H1 (cell line): ENCODE results near the gene SAPCD1. TPM values are rescaled to one million over a fixed set of nuclear protein-coding genes. Genes with fewer than 3 reads are reported as not detected.

ENCODE experiments used
- CTCF ChIA-PET: fragments of 300-600 bp; sonication (Branson Sonifier 250); formaldehyde crosslinking; loops from one replicate; lab custom pipeline; 2021; ENCODE audit not compliant: partially characterized antibody; lab: Charles Lee
- POLR2A ChIA-PET: fragments of 300-600 bp; sonication (Branson Sonifier 250); formaldehyde crosslinking; loops from one replicate; lab custom pipeline; 2021; ENCODE audit warnings: inconsistent platforms; ENCODE audit not compliant: partially characterized antibody; lab: Charles Lee
- DNase-seq, 2 experiments: peaks; one replicate each; pipeline versions ENCODE4 v3.0.0 to v3.0.0-alpha.2; 2010 to 2022; ENCODE audit warnings: low spot score in 2 of 2, low read depth in 1 of 2, mixed read lengths in 1 of 2
- FAIRE-seq: peaks from 2 replicates; lab custom pipeline; 2011; peaks lifted over from hg19 to GRCh38; lab: Jason Lieb, UNC
- H2AFZ ChIP-seq: 2 replicates; pipeline ENCODE4 v1.8.1; 2012; ENCODE audit warnings: low read length, inconsistent platforms
- H2AK5ac ChIP-seq: 2 replicates; pipeline ENCODE4 v1.6.1; 2013; ENCODE audit warnings: low read depth, low read length
- H2BK120ac ChIP-seq: replicated peaks from 2 replicates; pipeline ENCODE3; 2013; ENCODE audit warnings: low read depth, low read length, inconsistent platforms
- H2BK12ac ChIP-seq: 2 replicates; pipeline ENCODE4 v1.6.1; 2013; ENCODE audit warnings: low read depth, low read length
- H2BK15ac ChIP-seq: 2 replicates; pipeline ENCODE4 v1.6.1; 2013; ENCODE audit warnings: low read length
- H2BK20ac ChIP-seq: 2 replicates; pipeline ENCODE4 v1.6.1; 2013; ENCODE audit warnings: low read length
- H2BK5ac ChIP-seq: 2 replicates; pipeline ENCODE4 v1.6.1; 2013; ENCODE audit warnings: low read depth, low read length
- H3K14ac ChIP-seq: 2 replicates; pipeline ENCODE4 v1.6.1; 2013; ENCODE audit warnings: inconsistent platforms; ENCODE audit not compliant: insufficient read length
- H3K18ac ChIP-seq: 2 replicates; pipeline ENCODE4 v1.6.1; 2013; ENCODE audit warnings: low read length; ENCODE audit errors: extremely low read depth
- H3K23ac ChIP-seq: 2 replicates; pipeline ENCODE4 v1.6.1; 2013; ENCODE audit warnings: inconsistent platforms; ENCODE audit not compliant: insufficient read length
- H3K23me2 ChIP-seq: 2 replicates; pipeline ENCODE4 v1.6.1; 2013; ENCODE audit warnings: low read depth, low read length
- H3K27ac ChIP-seq: 2 replicates; pipeline ENCODE4 v1.6.1; 2011; ENCODE audit warnings: low read depth, low read length, inconsistent platforms
- H3K27me3 ChIP-seq, 4 experiments: replicated peaks in 1 of 4; 1 replicate in 1 of 4; 2 replicates in 3 of 4; pipeline versions ENCODE4 v1.6.1 to v1.8.1; 2011 to 2013; ENCODE audit warnings: low read length in 3 of 4, mild to moderate bottlenecking in 3 of 4, inconsistent platforms in 2 of 4, mixed read lengths in 2 of 4, moderate library complexity in 1 of 4; ENCODE audit not compliant: control insufficient read depth in 3 of 4, insufficient read depth in 3 of 4; ENCODE audit errors: extremely low read depth in 1 of 4
- H3K36me3 ChIP-seq, 4 experiments: 2 replicates each; pipeline versions ENCODE4 v1.6.1 to v1.8.1; 2011 to 2013; ENCODE audit warnings: mild to moderate bottlenecking in 4 of 4, low read length in 3 of 4, moderate library complexity in 2 of 4, control low read depth in 1 of 4, inconsistent platforms in 1 of 4; ENCODE audit not compliant: insufficient read depth in 4 of 4, control insufficient read depth in 2 of 4
- H3K4ac ChIP-seq: replicated peaks from 2 replicates; pipeline ENCODE3; 2013; ENCODE audit warnings: low read length, low read depth, mixed read lengths, inconsistent platforms; ENCODE audit not compliant: insufficient read length
- H3K4me1 ChIP-seq, 4 experiments: replicated peaks in 1 of 4; 1 replicate in 1 of 4; 2 replicates in 3 of 4; pipeline versions ENCODE4 v1.6.1 to v1.8.1; 2011 to 2013; ENCODE audit warnings: low read length in 3 of 4, inconsistent platforms in 2 of 4, mixed read lengths in 1 of 4; ENCODE audit not compliant: insufficient read depth in 4 of 4, control insufficient read depth in 3 of 4
- H3K4me2 ChIP-seq, 2 experiments: 2 replicates each; pipeline versions ENCODE4 v1.6.1 to v1.8.1; 2011 to 2013; ENCODE audit warnings: low read depth in 2 of 2, low read length in 2 of 2, control low read depth in 1 of 2, inconsistent platforms in 1 of 2, mild to moderate bottlenecking in 1 of 2; ENCODE audit not compliant: insufficient read depth in 1 of 2
- H3K4me3 ChIP-seq, 4 experiments: fragments of 200-600, 300-600 bp in 1 of 4; sonication (generic), shearing (Covaris generic), sonication (Bioruptor Twin) in 1 of 4; 2 replicates each; pipeline versions ENCODE4 v1.5.1 to v1.8.1; 2011 to 2016; ENCODE audit warnings: low read length in 4 of 4, low read depth in 3 of 4, control low read depth in 2 of 4, inconsistent platforms in 2 of 4, mild to moderate bottlenecking in 2 of 4, mixed read lengths in 1 of 4, moderate library complexity in 1 of 4; ENCODE audit not compliant: insufficient read depth in 2 of 4; ENCODE audit errors: extremely low read depth in 1 of 4
- H3K56ac ChIP-seq: replicated peaks from 2 replicates; pipeline ENCODE3; 2013; ENCODE audit warnings: low read depth, mild to moderate bottlenecking, mixed read lengths, low read length, inconsistent platforms; ENCODE audit not compliant: insufficient read length
- H3K79me1 ChIP-seq: 2 replicates; pipeline ENCODE4 v1.6.1; 2013; ENCODE audit warnings: low read depth, low read length, control low read depth
- H3K79me2 ChIP-seq, 2 experiments: 2 replicates each; pipeline versions ENCODE4 v1.6.1 to v1.8.1; 2012 to 2013; ENCODE audit warnings: low read length in 2 of 2, mild to moderate bottlenecking in 2 of 2, inconsistent platforms in 1 of 2; ENCODE audit not compliant: insufficient read depth in 2 of 2, control insufficient read depth in 1 of 2
- H3K9ac ChIP-seq, 4 experiments: replicated peaks in 1 of 4; 1 replicate in 1 of 4; 2 replicates in 3 of 4; pipeline versions ENCODE4 v1.6.1 to v1.8.1; 2011 to 2013; ENCODE audit warnings: low read depth in 3 of 4, low read length in 3 of 4, control low read depth in 2 of 4, mild to moderate bottlenecking in 2 of 4, moderate library complexity in 2 of 4, inconsistent platforms in 1 of 4; ENCODE audit errors: extremely low read depth in 1 of 4
- H3K9me3 ChIP-seq, 2 experiments: 2 replicates each; pipeline versions ENCODE4 v1.6.1 to v1.8.1; 2012 to 2013; ENCODE audit warnings: mild to moderate bottlenecking in 2 of 2, moderate library complexity in 2 of 2, control low read depth in 1 of 2, inconsistent platforms in 1 of 2, low read depth in 1 of 2, low read length in 1 of 2, mixed read lengths in 1 of 2; ENCODE audit not compliant: insufficient read depth in 2 of 2
- H4K20me1 ChIP-seq, 2 experiments: replicated peaks in 1 of 2; 2 replicates each; pipeline versions ENCODE3 to v1.8.1; 2011 to 2013; ENCODE audit warnings: inconsistent platforms in 2 of 2, low read length in 2 of 2, mild to moderate bottlenecking in 1 of 2; ENCODE audit not compliant: insufficient read depth in 2 of 2, control insufficient read depth in 1 of 2
- H4K5ac ChIP-seq: 2 replicates; pipeline ENCODE4 v1.6.1; 2013; ENCODE audit warnings: low read length, low read depth, mixed read lengths, inconsistent platforms; ENCODE audit not compliant: insufficient read length
- H4K8ac ChIP-seq: 2 replicates; pipeline ENCODE4 v1.8.0; 2013; ENCODE audit warnings: mild to moderate bottlenecking, moderate library complexity, low read length, inconsistent platforms; ENCODE audit not compliant: insufficient read depth; ENCODE audit errors: extremely low read depth
- H4K91ac ChIP-seq: replicated peaks from 2 replicates; pipeline ENCODE3; 2013; ENCODE audit warnings: low read length, mixed read lengths, inconsistent platforms; ENCODE audit not compliant: insufficient read length
- EZH2 ChIP-seq: fragments of 200-600 bp; sonication (generic); IDR thresholded peaks from 2 replicates; pipeline ENCODE4 v1.7.1; 2012; ENCODE audit warnings: low read depth, mild to moderate bottlenecking, moderate library complexity, low read length, inconsistent platforms; ENCODE audit not compliant: severe bottlenecking
- YY1 ChIP-seq: IDR thresholded peaks from 2 replicates; pipeline ENCODE4 v1.6.1; 2011; ENCODE audit warnings: low read depth, mild to moderate bottlenecking, low read length
- WGBS, 2 experiments: shearing (Covaris generic) in 1 of 2; methylation state at CpG; one replicate each; pipeline versions ENCODE4 v1.1.6 to v1.1.7; 2013 to 2015; ENCODE audit warnings: low lambda C conversion rate in 2 of 2, mixed read lengths in 2 of 2, inconsistent platforms in 1 of 2, low coverage in 1 of 2, missing lambda C conversion rate in 1 of 2; ENCODE audit not compliant: insufficient replicate concordance in 2 of 2, insufficient coverage in 1 of 2, insufficient read length in 1 of 2; ENCODE audit errors: extremely low coverage in 1 of 2, missing lambda C conversion rate in 1 of 2; 5-methylcytosine and 5-hydroxymethylcytosine counted together
- polyA plus RNA-seq, 7 experiments: library from polyadenylated mRNA; depleted of rRNA in 3 of 7; stranded (reverse) in 5 of 7; unstranded in 2 of 7; fragments of >200 nt in 5 of 7; fragments of 200-250 nt in 2 of 7; gene quantifications; 1 replicate in 5 of 7; 2 replicates in 1 of 7; 4 replicates in 1 of 7; pipeline versions ENCODE4 v1.2.1 to v1.2.3, GENCODE V29; 2011 to 2013; ENCODE audit warnings: missing spikeins in 2 of 7, mixed read lengths in 2 of 7
- total RNA-seq: library from RNA; stranded (reverse); fragmentation: NEBNext Ultra II Directional; extraction: Animal tissue kit (Norgen Biotek cat#: 25700); gene quantifications from 2 replicates; pipeline ENCODE4 v1.2.1, GENCODE V29; 2021

The SAPCD1 gene
- total and polyA plus RNA-seq, 2 of the 8 experiments (the other 6 are each of a cell fraction or from before 2014, with no cell fraction given) = 3.1 to 5.9 TPM

- peaks cover 20 to 33% (median 22%) of the 10 kb centered on the region in 4 experiments for H3K4me1 ChIP-seq
- peaks cover 8% of the 10 kb centered on the region; the same call in 1 of the 2 replicates for H3K79me1 ChIP-seq
- no peak overlapping the region for H3K14ac ChIP-seq
- H3K4me2 ChIP-seq = peak overlapping the region; percentile 78 to 99; a peak in 3 of 4 replicates
- H4K91ac ChIP-seq = no peak overlapping the region
- peaks cover 0 to 26% of the 10 kb centered on the region in 2 experiments; a peak in 2 of 4 replicates for H3K79me2 ChIP-seq
- FAIRE-seq (no peak), DNase-seq (no peak)
- H3K23ac ChIP-seq = no peak overlapping the region
- no peak overlapping the region for H2BK15ac ChIP-seq
- H2BK12ac ChIP-seq = no peak overlapping the region; the same call in 1 of the 2 replicates
- no peak overlapping the region for H2AFZ ChIP-seq
- no peak overlapping the region; a peak in 1 of 7 replicates for H3K9ac ChIP-seq
- WGBS, 2 experiments = 86% methylated on average over 4 of the region's 4 CpGs; no CpG with 5 or more reads in 1 of the 2 experiments
- ChIA-PET POLR2A (interaction anchor here (1.3 to 8.7 kb wide), 5 partner anchors 9 to 102 kb away, joined by 4 to 73 read pairs (median 5); partner anchors contain the start of genes CSNK2B, GPANK1, LY6G6C and MPIG6B), CTCF (interaction anchor here (0.8 to 3.1 kb wide), 7 partner anchors 10 to 96 kb away, joined by 3 to 12 read pairs (median 3); partner anchors contain the start of gene MPIG6B)
- H3K23me2 ChIP-seq = peaks cover 19% of the 10 kb centered on the region
- no peaks in the 10 kb centered on the region for H3K9me3 ChIP-seq
- H3K18ac ChIP-seq = no peak overlapping the region
- TF ChIP-seq YY1 (no peak), EZH2 (no peak)
- no peaks in the 10 kb centered on the region for H3K27me3 ChIP-seq
- no peak overlapping the region for H3K56ac ChIP-seq
- no peak overlapping the region for H3K4ac ChIP-seq
- H4K5ac ChIP-seq = no peak overlapping the region
- H3K27ac ChIP-seq = 0 out of 2 replicates have a peak overlapping the region, but pooled peaks have one; percentile 25
- H2AK5ac ChIP-seq = no peak overlapping the region
- H3K4me3 ChIP-seq = no peak overlapping the region
- peaks cover 10 to 30% (median 21%) of the 10 kb centered on the region in 4 experiments for H3K36me3 ChIP-seq
- H2BK20ac ChIP-seq = no peak overlapping the region
- H2BK5ac ChIP-seq = 0 out of 2 replicates have a peak overlapping the region, but pooled peaks have one; percentile 53
- H4K20me1 ChIP-seq = peaks cover 4 to 5% of the 10 kb centered on the region in 2 experiments
- H4K8ac ChIP-seq = no peak overlapping the region
- H2BK120ac ChIP-seq = no peak overlapping the region
Observed at GRCh38 chr6:31733734-31734133, 28.7 kb upstream of the SAPCD1 start.
